Activated naive CD4-positive, alpha-beta T cell treated with anti-CD3 and anti-CD28 coated beads, Interleukin-2, amount 50 U/mL, for 72 hours (primary cell): Measurements from ENCODE around the gene EMSY. TPM values are rescaled to one million over a fixed set of nuclear protein-coding genes. Genes with fewer than 3 reads are reported as not detected.
"Not testable (repeated sequence)": the region's sequence is repeated elsewhere in the genome, so short reads cannot be mapped to it uniquely, and the experiment has no call there.

Experiments used
- ATAC-seq, 2 donors: fragments of 150-1000 bp; cut with Tn5 transposase; 2 replicates each; pipeline ENCODE4 v1.10.0; 2021; ENCODE audit warnings: mild to moderate bottlenecking in 2 of 2, moderate library complexity in 2 of 2
- DNase-seq, 2 donors: peaks; one replicate each; pipeline ENCODE4 v3.0.0; 2021 to 2022; ENCODE audit warnings: low spot score in 2 of 2
- H3K27ac Mint-ChIP-seq, 2 donors: one replicate each; pipeline ENCODE4 v1.8.0; 2022; ENCODE audit warnings: mild to moderate bottlenecking in 2 of 2, mixed read lengths in 2 of 2
- H3K36me3 Mint-ChIP-seq, 2 donors: one replicate each; pipeline ENCODE4 v1.8.0; 2022; ENCODE audit warnings: mixed read lengths in 2 of 2
- H3K9me3 Mint-ChIP-seq, 2 donors: one replicate each; pipeline ENCODE4 v1.8.0; 2022; ENCODE audit warnings: mixed read lengths in 2 of 2
- total RNA-seq, 2 donors: library from RNA; stranded (reverse); gene quantifications; one replicate each; pipeline ENCODE4 v1.2.3, GENCODE V29; 2022

Gene EMSY
- total RNA-seq, 2 donors from 2014 or later = 30.5 to 62.2 TPM

DNA sequence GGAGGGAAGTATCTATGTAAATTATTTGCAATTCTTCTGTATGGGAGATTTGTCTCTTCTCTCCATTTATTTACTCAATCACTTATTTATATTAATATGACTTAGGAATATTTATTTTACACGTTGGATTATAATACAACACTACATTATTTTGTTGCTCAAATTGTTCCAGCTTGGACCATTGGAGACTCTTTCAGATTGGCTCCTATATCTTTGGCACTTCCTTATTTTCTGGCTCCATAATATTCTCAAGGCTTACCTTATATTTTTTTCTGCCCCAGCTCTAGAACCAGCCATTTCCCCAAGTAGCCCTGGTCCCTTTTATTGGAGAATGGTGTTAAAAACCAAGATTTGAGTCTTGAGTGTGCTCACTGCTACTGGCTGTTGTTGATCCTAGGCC lies 123.8 kb downstream of the EMSY start:
- no peaks in the 10 kb centered on the region for H3K9me3 Mint-ChIP-seq
- ATAC-seq (no peak), DNase-seq (no peak)
- H3K36me3 Mint-ChIP-seq = peaks cover 0 to 9% of the 10 kb centered on the region in 2 donors
- H3K27ac Mint-ChIP-seq = no peak overlapping the region

GRCh38 chr11:76572181-76572875 lies 127.5 kb downstream of the EMSY start:
- not testable (repeated sequence) for H3K27ac Mint-ChIP-seq, ATAC-seq, H3K9me3 Mint-ChIP-seq, DNase-seq, H3K36me3 Mint-ChIP-seq

- Mint-ChIP-seq H3K27ac (peak overlapping the region in 1 of 2 donors; percentile 4), H3K36me3 (no peaks in the 10 kb centered on the region), H3K9me3 (no peaks in the 10 kb centered on the region)
- DNase-seq (no peak), ATAC-seq (no peak)
These were observed 129.6 kb downstream of the EMSY start for GRCh38 chr11:76574406-76574805.

GRCh38 chr11:76574879-76575278 lies 130.1 kb downstream of the EMSY start:
- no peak for ATAC-seq

GRCh38 chr11:76577226-76577920 lies 132.6 kb downstream of the EMSY start:
- no peaks in the 10 kb centered on the region for H3K36me3 Mint-ChIP-seq
- no peak overlapping the region for H3K27ac Mint-ChIP-seq
- no peak for ATAC-seq
- no peaks in the 10 kb centered on the region for H3K9me3 Mint-ChIP-seq
- no peak for DNase-seq

More at GRCh38 chr11:76574879-76575278, 130.1 kb downstream of the EMSY start:
- no peak for DNase-seq
- Mint-ChIP-seq H3K9me3 (no peaks in the 10 kb centered on the region), H3K36me3 (no peaks in the 10 kb centered on the region), H3K27ac (no peak overlapping the region)

- no peaks in the 10 kb centered on the region for H3K9me3 Mint-ChIP-seq
- H3K27ac Mint-ChIP-seq = peak overlapping the region in 1 of 2 donors; percentile 81
- no peak for ATAC-seq
- no peaks in the 10 kb centered on the region for H3K36me3 Mint-ChIP-seq
- no peak for DNase-seq
These were observed 133.3 kb downstream of the EMSY start for GRCh38 chr11:76577921-76578653.

DNA sequence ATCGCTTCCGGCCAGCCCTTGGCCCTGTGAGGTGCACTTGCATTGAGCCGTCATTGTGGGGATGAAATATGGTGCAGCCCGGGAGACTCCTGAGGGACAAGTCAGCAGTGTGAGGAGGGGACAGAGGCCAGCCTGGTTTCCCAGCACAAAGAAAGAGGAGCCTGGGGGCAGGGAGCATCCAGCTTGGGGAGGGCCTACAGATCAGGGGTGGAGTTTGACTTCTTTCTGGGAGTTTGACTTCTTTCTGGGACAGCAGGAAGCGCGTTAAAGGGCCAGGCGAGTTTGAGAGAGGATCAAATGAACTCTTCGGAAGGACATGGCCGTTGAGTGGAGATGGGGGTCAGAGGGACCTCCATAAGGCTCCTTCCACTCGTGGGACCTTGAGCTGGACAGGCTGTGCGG lies 133.8 kb downstream of the EMSY start:
- H3K9me3 Mint-ChIP-seq = no peaks in the 10 kb centered on the region
- no peak for ATAC-seq
- H3K36me3 Mint-ChIP-seq = no peaks in the 10 kb centered on the region
- H3K27ac Mint-ChIP-seq = peak overlapping the region in 1 of 2 donors; percentile 32
- DNase-seq = no peak

DNA sequence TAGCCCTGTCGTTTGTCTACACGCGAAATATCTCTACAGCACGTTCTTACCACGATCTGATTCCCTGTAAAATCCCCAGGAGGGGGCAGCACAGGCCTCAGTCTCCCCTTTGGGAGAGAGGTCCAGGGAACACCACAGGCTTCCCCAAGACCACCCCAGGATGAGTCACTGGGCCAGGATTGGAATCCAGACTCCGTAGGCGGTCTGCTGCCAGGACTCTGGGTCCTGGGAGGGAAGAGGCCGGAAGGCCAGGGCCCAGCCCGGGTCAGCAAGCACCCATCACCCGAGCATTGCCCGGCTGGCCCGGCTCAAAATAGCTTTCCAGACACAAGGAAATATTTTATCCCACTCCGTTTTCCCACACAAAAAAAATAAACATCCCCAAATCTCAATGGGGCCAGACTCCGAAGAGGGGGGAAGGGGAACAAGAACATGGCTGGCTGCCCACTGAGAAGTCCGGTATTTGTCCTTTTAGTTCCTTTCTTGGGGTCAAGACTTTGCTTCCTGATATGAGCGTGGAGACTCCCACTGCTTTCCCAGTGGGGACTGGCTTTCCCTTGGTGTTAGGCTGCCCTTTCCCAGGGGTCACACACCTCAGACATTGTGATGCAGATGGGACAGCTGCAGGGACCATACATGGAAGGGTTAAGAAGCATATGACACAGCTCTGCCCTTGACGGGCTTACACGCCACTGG lies 134.4 kb downstream of the EMSY start:
- Mint-ChIP-seq H3K36me3 (no peaks in the 10 kb centered on the region), H3K27ac (no peak overlapping the region), H3K9me3 (no peaks in the 10 kb centered on the region)
- DNase-seq (no peak), ATAC-seq (no peak)

DNA sequence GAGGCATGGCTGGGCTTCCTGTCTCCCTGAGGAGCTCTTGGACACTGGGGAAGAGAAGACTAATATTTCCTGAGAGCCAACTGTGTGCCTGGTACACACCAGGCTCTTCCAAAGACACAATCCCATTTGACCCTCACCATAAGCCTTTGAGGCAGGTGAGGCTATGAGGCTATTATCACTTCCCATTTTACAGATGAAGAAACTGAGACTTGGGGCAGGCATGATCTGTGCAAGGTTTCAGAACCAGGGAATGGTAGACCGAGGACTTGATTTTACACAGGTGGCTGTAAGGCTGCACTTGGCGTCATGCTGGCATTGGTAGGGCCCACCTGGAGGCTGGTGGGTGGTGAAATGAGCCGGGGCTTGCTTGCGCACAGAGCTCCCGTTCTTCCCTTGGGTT lies 134.9 kb downstream of the EMSY start:
- ATAC-seq (no peak), DNase-seq (no peak)
- no peaks in the 10 kb centered on the region for H3K36me3 Mint-ChIP-seq
- H3K9me3 Mint-ChIP-seq = no peaks in the 10 kb centered on the region
- H3K27ac Mint-ChIP-seq = no peak overlapping the region

DNA sequence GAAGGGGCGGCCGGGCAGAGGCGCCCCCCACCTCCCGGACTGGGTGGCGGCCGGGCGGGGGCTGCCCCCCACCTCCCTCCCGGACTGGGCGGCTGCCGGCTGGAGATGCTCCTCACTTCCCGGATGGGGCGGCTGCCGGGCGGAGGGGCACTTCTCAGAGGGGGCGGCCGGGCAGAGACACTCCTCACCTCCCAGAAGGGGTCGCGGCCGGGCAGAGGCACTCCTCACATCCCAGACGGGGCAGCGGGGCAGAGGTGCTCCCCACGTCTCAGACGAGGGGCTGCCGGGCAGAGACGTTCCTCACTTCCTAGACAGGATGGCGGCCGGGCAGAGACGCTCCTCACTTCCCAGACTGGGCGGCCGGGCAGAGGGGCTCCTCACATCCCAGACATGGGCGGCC lies 137.7 kb downstream of the EMSY start:
- not testable (repeated sequence) for DNase-seq, H3K9me3 Mint-ChIP-seq, H3K27ac Mint-ChIP-seq, H3K36me3 Mint-ChIP-seq, ATAC-seq

DNA sequence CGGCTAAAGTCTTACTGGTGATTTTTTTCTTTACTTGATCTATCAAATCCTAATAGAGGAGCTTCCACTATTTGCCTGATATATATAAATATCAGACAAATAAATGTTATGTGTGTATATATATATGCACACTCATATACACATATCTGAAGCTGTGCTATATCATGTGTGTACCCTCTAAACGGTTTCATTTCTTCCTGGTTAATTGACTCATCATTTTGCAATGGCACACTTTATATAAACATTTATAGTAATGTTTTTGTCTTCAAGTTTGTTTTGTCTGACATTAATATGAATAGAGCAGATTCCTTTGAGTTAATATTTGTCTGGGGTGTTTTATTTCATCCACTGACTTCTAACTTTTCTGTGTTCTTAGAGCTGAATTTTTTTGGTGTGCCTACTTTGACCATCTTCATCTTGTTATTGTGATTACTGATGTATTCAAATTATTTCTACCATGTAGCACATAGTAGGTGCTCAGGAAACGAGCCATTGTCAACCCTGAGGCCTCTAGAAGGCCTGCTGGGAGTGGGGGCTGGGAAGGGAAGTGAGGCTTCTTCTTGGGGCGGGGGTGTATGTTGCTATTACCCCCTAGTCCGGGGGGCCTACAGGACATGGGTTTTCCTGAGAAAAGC lies 143.1 kb downstream of the EMSY start:
- ATAC-seq = no peak
- H3K36me3 Mint-ChIP-seq = no peaks in the 10 kb centered on the region
- peak overlapping the region; percentile 82 to 85 for H3K27ac Mint-ChIP-seq

DNA sequence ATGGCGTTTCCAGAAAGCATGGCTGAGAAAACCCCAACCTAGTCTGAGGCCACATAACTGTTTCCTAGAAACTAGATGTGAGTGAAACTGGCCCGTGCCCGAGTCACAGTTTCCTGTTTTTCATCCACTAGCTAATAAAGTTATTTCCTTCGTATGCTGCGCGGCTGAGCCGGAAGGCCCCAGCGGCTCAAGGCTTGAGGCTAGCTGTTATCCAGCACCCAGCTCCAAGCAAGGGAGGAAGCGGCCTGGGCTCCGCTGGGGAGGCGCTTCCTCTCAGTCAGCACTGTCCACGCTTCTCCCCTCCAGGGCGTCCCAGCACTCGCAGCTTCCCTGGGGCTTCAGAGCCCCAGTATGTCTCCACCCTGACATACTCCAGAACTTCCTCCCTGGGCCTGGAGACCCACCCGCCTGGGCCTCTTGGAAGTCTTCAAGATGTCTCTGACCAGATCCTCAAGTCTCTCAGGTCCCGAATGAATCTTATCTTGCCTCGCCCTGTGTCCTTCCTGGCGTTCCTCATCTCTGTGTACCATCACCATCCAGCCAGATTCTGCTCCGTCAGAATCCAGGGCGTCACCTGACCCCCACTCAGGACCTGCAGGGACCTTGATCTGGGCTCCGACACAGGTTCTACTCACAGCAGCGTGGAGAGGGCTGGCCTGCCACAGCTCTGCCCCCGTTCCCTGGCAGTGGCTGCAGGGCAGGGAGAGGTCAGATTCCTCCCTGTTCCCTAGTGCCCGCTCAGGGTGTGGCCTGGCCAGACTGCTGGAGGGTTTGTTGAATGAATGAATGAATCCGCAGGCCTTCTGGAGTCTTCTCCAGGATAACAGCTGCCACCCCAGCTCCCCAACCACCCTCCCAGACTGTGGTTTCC lies 143.9 kb downstream of the EMSY start:
- H3K36me3 Mint-ChIP-seq = no peaks in the 10 kb centered on the region
- H3K27ac Mint-ChIP-seq = peak overlapping the region; percentile 82 to 85
- H3K9me3 Mint-ChIP-seq = no peaks in the 10 kb centered on the region
- DNase-seq (peak in 1 of 2 donors; percentile 21), ATAC-seq (peak; percentile 79 to 82)

More for the DNA sequence above, 143.1 kb downstream of the EMSY start:
- no peaks in the 10 kb centered on the region for H3K9me3 Mint-ChIP-seq
- DNase-seq = no peak

GRCh38 chr11:76589477-76589876 lies 144.7 kb downstream of the EMSY start:
- DNase-seq (no peak), ATAC-seq (no peak)
- Mint-ChIP-seq H3K36me3 (no peaks in the 10 kb centered on the region), H3K27ac (peak overlapping the region; percentile 77 to 82), H3K9me3 (no peaks in the 10 kb centered on the region)

DNA sequence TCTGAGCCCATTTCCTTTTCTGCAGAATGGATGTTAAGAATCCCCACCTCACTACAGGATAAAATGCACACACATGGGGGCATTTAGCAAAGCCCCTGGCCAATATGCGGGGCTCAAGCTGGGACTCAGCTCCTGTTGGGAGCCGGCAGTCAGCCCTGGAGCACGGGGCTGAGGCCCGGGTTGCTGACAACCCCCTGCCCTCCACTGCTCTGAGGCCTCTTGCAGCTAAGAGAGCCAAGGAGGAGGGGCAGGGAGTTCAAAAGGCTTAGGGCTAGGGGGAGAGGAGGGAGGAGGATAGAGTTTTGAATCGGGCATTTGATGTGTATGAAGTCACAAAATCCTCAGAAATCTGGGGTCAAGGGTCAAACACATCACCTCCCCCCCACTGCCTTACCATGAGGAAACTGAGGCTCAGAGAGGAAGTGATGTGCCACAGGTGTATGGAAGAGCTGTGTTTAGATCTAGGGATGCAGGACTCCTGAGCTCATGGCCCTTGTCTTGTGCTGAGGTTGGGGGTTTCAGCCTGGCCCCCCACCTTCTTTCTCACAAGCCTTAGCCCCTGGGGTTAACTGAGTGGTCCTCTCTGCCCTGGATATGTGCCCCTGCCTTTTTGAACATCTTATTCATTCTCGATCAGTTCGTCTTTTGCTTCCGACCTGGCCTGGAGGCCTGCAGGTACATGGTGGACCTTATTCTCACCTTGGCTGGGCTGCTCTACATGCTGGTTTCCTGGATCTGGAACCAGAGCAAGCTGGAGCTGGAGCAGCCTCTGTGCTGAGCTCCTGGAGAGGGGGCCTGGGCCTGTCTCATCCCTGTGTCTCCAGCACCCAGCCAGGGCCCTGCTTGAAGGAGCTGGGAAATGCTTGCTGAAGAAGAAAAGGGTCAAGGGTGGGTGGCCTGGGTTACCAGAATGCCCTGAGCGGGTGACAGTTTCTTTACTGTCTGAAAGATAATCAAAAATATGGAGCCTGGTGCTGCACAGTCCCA lies 145.4 kb downstream of the EMSY start:
- DNase-seq (no peak), ATAC-seq (no peak)
- H3K9me3 Mint-ChIP-seq = no peaks in the 10 kb centered on the region
- H3K36me3 Mint-ChIP-seq = no peaks in the 10 kb centered on the region
- peak overlapping the region; percentile 44 to 82 for H3K27ac Mint-ChIP-seq

DNA sequence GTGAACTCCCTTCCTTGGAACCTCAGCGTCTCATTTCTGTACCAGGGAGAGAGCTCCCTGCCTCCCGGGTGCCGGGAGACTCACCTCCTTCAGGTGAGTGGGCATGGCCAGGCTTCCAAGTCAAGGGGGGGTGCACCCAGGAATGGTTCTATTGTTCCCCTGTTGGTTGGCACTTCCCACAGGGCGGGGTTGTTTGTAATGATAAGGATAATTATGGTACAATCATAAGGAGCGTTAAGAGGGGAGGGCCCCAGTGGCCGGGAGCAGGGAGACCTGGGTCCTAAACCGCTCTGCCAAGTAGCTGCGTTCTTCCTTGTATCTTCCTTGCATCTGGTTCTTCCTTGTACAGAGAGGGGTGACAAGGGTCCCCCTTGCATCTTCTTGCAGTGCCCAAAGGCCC lies 146.6 kb downstream of the EMSY start:
- ATAC-seq = no peak
- Mint-ChIP-seq H3K36me3 (no peaks in the 10 kb centered on the region), H3K27ac (no peak overlapping the region)

More for the DNA sequence above, 146.6 kb downstream of the EMSY start:
- DNase-seq = no peak
- H3K9me3 Mint-ChIP-seq = no peaks in the 10 kb centered on the region
